ENCODE data around the gene NFYA. TPM values are rescaled to one million over a fixed set of nuclear protein-coding genes. Genes with fewer than 3 reads are reported as not detected.

Gene NFYA
- total and polyA plus RNA-seq, 9 of the 15 experiments (the other 6 are each of a cell fraction or from before 2014, with no cell fraction given), result 7.3 to 37.1 (median 21.8) TPM

DNA sequence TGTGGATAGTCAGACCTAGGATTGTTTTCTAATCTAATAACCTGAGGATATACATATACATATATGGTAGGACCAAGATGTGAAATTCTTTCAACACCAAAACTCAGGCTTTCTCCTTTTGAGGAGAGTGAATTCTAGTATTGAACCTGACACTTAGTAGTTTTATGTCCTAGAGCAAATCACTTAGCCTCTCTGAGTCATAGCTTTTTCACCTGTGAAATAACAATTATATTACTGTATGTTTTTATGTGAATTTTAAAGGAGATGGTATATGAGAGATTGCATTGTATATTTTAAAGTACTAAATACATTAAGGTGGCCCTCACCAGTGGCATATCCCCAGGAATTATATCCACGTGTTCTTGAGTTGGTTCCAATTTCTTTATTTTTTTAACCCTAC lies 46.7 kb downstream of the NFYA start:
- Histone ChIP-seq H4K20me1 (replicated peaks; ENCODE audit: control insufficient read depth, insufficient read depth, low read length) (no peaks in the 10 kb centered on the region), H3K4me1 (replicated peaks in 1 of 2; ENCODE audit: control insufficient read depth in 2 of 2, insufficient read depth in 2 of 2, low read length in 2 of 2) (no peaks in the 10 kb centered on the region), H2AFZ (ENCODE audit: low read depth, low read length) (no peak overlapping the region), H3K9ac (ENCODE audit: insufficient read depth in 1 of 2, low read depth in 2 of 2, low read length in 2 of 2) (no peak overlapping the region), H3K4me3 (no peak overlapping the region), H3K79me2 (ENCODE audit: control insufficient read depth, insufficient read depth, low read length) (no peaks in the 10 kb centered on the region), H3K4me2 (ENCODE audit: insufficient read depth, low read length) (no peak overlapping the region), H3K36me3 (ENCODE audit: control insufficient read depth, insufficient read depth, low read length) (no peaks in the 10 kb centered on the region), H3K27me3 (ENCODE audit: control insufficient read depth in 2 of 2, insufficient read depth in 2 of 2, low read length in 2 of 2) (peaks cover 0 to 10% of the 10 kb centered on the region in 2 experiments; a peak in 4 of 5 replicates), H3K27ac (ENCODE audit: extremely low read depth, low read depth, low read length) (no peak overlapping the region), H3K9me1 (ENCODE audit: control insufficient read depth, insufficient read depth, low read length) (no peaks in the 10 kb centered on the region), H3K9me3 (replicated peaks; ENCODE audit: control insufficient read depth, insufficient read depth, low read depth, low read length) (no peaks in the 10 kb centered on the region)
- no peak for ATAC-seq
- intact Hi-C loops (cut with micrococcal nuclease), result no loop called here
- no peak for FAIRE-seq
- TF ChIP-seq, protein P1, sequence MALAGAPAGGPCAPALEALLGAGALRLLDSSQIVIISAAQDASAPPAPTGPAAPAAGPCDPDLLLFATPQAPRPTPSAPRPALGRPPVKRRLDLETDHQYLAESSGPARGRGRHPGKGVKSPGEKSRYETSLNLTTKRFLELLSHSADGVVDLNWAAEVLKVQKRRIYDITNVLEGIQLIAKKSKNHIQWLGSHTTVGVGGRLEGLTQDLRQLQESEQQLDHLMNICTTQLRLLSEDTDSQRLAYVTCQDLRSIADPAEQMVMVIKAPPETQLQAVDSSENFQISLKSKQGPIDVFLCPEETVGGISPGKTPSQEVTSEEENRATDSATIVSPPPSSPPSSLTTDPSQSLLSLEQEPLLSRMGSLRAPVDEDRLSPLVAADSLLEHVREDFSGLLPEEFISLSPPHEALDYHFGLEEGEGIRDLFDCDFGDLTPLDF (CRISPR knock-in tag; IDR thresholded peaks at IDR 0.05), result no peak
- TF ChIP-seq PRPF4 (IDR thresholded peaks at IDR 0.05; ENCODE audit: insufficient read depth, low read depth, low read length, poor library complexity, severe bottlenecking), result no peak
- no peak for TF ChIP-seq ZNF780A (CRISPR knock-in tag; IDR thresholded peaks at IDR 0.05)
- TF ChIP-seq ZNF224 (CRISPR knock-in tag; IDR thresholded peaks at IDR 0.05), result no peak
- TF ChIP-seq, protein P2, sequence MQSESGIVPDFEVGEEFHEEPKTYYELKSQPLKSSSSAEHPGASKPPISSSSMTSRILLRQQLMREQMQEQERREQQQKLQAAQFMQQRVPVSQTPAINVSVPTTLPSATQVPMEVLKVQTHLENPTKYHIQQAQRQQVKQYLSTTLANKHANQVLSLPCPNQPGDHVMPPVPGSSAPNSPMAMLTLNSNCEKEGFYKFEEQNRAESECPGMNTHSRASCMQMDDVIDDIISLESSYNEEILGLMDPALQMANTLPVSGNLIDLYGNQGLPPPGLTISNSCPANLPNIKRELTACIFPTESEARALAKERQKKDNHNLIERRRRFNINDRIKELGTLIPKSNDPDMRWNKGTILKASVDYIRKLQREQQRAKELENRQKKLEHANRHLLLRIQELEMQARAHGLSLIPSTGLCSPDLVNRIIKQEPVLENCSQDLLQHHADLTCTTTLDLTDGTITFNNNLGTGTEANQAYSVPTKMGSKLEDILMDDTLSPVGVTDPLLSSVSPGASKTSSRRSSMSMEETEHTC (IDR thresholded peaks at IDR 0.05), result no peak
- ChIA-PET POLR2A (no interaction called here), CTCF (ENCODE audit: low intra/inter-chr PET ratio) (no interaction called here)
- WGBS (ENCODE audit: insufficient coverage, low coverage, missing lambda C conversion rate), result 0% methylated on average over 1 of the region's 1 CpG
- in situ Hi-C loops (cut with MboI), result no loop called here
- DNase-seq (ENCODE audit: extremely low read depth in 1 of 4, low spot score in 3 of 4), result no peak
- no TSS peak for BruUV-seq (replicated peaks)

All from K562 (cell line).